HG02981 (cell line): ENCODE data around the gene LZTR1.
"Not testable (repeated sequence)": the region's sequence is repeated elsewhere in the genome, so short reads cannot be mapped to it uniquely, and the experiment has no call there.

Source experiments
- ATAC-seq: cut with Tn5 transposase; IDR thresholded peaks from one replicate; pipeline ENCODE4 v1.9.1; 2021; ENCODE audit warnings: mild to moderate bottlenecking, moderate library complexity; ENCODE audit not compliant: unreplicated experiment

Gene LZTR1

GRCh38 chr22:20981787-20982562 is at the start of gene LZTR1:
LZTR1 (plus strand) TSS chr22:20982297; CDS start chr22:20982372, 75 bp downstream.
- ATAC-seq: peak; percentile 74

DNA sequence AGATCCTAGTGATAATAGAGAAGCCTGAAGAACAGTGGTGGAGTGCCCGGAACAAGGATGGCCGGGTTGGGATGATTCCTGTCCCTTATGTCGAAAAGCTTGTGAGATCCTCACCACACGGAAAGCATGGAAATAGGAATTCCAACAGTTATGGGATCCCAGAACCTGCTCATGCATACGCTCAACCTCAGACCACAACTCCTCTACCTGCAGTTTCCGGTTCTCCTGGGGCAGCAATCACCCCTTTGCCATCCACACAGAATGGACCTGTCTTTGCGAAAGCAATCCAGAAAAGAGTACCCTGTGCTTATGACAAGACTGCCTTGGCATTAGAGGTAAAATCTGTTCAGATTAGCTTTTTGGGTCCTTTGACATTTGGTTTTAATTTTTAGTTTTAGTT is 48.2 kb upstream of the LZTR1 start:
- no peak for ATAC-seq

DNA sequence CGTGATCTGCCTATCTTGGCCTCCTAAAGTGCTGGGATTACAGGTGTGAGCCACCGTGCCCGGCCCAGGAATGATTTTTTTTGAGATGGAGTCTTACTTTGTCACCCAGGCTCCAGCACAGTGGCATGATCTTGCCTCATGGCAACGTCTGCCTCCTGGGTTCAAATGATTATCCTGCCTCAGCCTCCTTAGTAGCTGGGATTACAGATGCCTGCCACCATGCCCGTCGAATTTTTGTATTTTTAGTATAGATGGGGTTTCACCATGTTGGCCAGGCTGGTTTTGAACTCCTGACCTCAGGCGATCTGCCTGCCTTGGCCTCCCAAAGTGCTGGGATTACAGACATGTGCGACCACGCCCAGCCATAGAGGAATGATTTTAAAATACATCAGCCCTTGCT is 47.0 kb upstream of the LZTR1 start:
- not testable (repeated sequence) for ATAC-seq

DNA sequence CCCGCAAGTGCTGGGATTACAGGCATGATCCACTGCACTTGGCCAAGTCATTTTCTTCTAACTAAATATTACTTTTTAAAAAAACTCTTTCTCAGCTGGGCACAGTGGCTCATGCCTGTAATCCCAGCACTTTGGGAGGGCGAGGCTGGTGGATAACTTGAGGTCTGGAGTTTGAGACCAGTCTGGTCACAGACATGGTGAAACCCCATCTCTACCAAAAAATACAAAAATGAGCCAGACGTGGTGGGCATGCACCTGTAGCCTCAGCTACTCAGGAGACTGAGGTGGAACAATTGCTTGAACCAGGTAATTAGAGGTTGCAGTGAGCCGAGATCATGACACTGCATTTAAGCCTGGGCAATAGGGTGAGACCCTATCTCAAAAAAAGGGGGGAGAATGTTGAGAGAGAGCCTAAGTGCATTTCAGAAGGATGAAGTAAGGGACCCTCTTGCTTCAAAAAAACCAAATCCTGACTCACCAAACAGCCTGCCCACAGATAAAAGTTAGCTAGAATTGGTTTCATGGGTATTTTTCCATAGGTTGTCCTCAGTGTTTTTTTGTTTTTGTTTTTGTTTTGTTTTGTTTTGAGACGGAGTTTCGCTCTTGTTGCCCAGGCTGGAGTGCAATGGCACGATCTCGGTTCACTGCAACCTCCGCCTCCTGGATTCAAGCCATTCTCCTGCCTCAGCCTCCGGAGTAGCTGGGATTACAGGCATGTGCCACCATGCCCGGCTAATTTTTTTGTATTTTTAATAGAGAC is 46.1 kb upstream of the LZTR1 start:
- not testable (repeated sequence) for ATAC-seq

DNA sequence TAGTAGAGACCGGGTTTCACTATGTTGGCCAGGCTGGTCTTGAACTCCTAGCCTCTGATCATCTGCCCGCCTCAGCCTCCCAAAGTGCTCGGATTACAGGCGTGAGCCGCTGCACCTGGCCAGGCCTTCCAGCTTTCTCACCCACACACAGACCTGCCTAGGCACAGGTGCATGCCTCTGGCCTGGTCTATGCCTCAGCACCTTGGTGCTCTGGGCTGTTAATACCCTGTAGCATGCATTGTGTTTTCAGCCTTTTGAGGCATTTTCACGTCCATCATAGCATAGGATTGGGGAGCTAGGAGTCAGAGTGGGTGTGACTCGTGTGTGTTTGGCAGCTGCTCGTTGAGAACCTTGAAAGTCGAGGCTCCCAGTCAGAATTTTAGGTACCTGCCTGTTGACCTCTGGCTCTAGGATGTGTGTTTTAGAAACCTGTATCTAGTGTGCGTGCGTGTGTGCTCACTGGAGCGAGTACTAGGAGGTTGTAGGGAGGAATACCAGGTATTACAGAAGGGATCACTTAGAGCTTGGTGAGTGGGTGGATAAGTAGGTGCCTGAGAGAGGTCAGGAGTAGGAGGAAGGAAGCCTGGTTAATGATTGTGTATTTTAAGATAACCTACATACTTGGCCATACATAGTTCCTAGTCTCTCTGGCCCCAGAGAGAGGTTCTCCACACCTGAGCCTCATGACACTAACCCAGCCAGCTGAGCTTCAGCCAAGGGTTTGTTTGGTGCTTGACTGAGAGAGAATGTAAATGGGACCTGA is 44.9 kb upstream of the LZTR1 start:
- ATAC-seq: no peak

DNA sequence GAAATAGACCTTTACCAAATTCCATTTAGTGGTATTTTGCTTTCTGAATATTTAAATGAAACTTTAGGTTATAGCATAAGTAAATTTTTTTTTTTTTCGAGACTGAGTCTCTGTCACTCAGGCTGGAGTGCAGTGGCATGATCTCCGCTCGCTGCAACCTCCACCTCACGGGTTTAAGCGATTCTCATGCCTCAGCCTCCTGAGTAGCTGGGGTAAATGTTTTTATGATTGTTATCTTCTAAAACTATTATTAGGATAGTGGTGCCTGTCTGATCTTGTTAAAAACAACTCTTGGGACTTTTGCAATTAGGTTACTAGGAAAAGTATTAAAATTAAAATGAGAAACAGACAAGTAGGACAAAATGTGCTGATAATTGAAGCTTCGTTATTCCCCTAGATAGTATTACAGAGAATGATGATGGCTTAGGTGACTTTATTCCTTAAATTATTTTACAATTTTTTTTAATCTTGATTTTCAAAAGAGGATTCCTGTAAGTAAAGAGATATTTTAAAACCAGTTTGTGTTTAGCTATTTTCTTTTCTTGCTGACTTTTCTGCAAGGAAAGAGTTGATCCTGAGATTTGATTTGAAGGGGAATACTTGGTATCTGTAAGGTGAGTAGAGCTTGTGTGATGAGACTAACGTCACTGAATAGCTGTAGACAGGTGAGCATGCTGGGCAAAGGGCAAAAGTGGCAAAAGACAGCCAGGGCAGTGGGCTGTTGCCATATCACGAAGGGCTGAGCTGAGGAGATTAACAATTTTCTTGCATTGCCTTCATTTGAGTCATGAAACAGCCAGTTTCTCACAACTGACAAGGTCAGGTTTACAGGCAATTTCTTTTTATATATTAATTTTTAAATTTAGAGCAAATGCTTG is 44.1 kb upstream of the LZTR1 start:
- ATAC-seq: no peak

DNA sequence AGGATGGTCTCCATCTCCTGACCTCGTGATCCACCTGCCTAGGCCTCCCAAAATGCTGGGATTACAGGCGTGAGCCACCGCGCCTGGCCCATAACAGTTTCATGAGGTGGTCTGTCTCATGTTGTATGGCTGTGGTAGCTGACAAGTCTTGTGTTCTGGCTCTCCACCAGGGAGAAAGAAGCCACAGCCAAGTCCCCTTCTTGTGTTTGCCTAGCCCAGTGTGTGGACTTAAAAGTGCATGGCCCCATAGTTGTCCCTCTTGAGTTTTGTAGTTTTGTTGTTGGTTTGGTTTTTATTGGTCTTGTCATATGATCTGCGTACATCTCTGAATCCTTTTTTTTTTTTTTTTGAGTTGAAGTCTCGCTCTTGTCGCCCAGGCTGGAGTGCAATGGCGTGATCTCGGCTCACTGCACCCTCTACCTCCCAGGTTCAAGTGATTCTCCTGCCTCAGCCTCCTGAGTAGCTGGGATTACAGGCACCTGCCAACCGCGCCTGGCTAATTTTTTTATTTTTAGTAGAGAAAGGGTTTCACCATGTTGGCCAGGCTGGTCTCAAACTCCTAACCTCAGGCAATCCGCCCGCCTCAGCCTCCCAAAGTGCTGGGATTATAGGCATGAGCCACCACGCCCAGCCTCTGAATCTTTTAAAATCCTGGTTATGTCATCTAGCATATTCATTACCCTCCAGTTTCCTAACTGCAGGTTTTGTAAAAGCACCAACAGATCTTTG is 42.5 kb upstream of the LZTR1 start:
- not testable (repeated sequence) for ATAC-seq

DNA sequence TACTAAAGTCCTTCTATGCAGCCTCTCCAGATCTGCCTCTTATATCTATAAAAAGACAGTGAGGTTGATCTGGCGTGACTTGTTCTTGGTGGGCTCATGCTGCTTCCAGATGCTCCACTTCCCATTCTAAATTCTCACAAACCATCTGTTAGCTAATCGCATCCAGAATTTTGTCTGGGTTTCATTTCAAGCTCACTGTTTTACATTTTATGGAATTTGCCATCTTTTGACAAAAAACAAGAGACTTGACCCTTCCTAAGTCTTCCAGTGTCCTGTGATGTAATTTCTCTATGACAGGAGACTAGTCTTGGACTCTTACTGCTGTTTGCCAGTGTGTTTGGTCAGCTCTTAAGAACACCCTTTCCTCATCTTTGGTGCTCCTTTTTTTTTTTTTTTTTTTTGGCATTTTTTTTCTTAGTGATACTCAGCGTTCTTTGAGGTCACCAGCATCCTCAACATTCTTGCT is 41.9 kb upstream of the LZTR1 start:
- no peak for ATAC-seq

DNA sequence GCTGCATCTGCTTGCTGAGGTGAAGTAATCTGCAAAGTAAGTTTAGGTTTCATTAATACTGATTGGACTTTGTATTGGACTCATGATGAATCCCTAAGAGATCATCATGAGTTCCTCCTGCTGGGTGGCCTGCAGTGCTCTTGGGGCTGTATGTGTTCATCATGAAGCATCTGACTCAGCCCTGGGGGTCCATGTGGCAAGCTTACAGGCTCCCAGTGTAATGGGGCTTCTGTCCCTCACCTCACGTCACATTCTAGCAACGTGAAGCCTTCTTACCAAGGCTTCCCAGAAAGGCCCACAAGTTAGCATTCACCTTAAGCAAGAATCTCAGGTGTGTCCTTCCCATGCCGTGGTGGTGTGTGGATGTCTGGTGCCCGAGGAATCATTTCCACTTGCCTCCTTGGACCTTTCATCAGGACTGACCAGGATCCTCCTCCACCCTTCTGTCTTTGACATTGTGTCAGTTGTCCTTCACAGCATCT is 41.2 kb upstream of the LZTR1 start:
- ATAC-seq: no peak

DNA sequence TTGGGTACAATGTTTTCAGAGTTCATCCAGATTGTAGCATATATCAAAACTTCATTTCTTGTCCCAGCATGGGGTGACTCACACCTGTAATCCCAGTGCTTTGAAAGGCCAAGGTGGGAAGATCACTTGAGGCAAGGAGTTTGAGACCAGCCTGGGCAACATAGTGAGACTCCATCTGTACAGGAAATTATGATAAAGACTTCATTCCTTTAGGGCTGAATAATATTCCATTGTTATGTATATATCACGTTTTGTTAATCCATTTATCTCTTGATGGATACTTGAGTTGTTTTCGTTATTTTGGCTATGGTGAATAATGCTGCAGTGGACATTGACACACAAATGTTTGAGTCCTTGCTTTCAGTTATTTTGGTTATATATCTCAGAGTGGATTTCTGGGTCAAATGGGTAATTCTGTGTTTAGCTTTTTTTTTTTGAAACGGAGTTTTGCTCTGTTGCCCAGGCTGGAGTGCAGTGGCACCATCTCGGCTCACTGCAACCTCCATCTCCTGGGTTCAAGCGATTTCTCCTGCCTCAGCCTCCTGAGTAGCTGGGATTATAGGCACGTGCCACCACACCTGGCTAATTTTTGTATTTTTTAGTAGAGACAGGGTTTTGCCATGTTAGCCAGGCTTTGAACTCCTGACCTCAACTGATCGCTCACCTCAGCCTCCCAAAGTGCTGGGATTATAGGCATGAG is 39.7 kb upstream of the LZTR1 start:
- ATAC-seq: not testable (repeated sequence)

DNA sequence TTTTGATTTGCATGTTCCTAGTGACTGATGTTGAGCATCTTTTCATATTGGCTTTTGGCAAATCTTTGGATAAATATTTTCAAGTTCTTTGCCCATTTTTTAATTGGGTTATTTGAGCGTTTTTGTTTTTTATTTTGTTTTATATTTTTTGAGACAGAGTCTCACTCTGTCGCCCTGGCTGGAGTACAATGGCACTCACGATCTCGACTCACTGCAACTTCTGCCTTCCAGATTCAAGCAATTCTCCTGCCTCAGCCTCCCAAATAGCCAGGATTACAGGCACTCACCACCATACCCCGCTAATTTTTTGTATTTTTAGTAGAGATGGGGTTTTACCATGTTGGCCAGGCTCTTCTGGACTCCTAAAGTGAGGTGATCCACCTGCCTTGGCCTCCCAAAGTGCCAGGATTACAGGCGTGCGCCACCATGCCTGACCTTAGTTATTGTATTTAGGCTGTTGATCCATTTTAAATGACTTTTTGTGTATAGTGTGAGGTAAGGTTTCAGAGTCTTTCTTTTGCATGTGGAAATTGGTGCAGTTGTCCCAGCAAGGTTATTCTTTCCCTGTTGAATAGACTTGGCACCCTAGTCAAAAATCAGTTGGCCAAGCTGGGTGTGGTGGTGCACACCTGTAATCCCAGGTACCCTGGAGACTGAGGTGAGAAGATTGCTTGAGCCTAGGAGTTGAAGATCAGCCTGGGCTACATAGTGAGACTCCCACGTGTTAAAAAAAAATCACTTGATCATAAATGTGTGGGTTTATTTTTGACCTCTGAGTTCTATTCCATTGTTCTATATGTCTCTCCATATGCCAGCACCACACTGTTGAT is 38.8 kb upstream of the LZTR1 start:
- no peak for ATAC-seq

- ATAC-seq: no peak
Measured at GRCh38 chr22:20944042-20944441, 38.1 kb upstream of the LZTR1 start.

GRCh38 chr22:20945578-20945934 is 36.5 kb upstream of the LZTR1 start:
- no peak for ATAC-seq

GRCh38 chr22:20946080-20946986 is 35.8 kb upstream of the LZTR1 start:
- ATAC-seq: no peak

- no peak for ATAC-seq
Measured at GRCh38 chr22:20946991-20947390, 35.1 kb upstream of the LZTR1 start.

DNA sequence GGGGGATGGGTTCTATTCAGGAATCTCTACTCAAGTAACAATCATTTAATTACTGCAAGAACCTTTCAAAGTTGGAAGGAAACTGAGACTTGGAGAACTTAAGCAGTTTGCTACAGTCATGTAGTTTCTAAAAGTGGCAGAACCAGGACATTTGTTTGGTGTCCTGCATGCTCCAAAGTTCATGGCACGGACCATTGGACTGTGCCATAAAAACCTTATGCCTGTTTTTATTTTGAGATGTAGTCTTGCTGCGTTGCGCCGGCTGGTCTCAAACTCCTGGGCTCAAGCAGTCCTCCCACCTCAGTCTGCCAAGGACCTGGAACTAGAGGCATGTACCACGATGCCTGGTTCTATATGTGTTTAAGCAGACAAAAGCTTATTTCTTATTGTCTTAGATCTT is 33.6 kb upstream of the LZTR1 start:
- ATAC-seq: no peak

DNA sequence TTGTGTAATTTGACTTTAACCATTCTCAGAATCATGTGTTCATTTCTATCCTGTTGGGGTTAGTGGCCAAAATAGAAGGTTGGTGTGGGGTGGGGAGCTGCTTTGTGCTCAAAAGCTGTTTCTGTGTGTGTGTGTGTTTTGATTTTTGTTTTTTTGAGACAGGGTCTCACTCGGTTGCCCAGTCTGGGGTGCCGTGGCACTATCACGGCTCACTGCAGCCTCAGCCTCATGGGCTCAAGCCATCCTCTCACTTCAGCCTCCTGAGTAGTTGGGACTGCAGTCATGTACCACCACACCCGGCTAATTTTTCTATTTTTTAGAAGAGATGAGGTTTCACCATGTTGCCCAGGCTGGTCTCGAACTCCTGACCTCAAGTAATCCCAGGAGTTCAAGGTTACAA is 33.1 kb upstream of the LZTR1 start:
- no peak for ATAC-seq
